Dermis microvascular lymphatic vessel endothelial cell (primary cell): ENCODE measurements around the gene SERGEF. TPM values are rescaled to one million over a fixed set of nuclear protein-coding genes. Genes with fewer than 3 reads are reported as not detected.

Experiments
- DNase-seq, 2 donors: peaks; one replicate each; pipeline versions ENCODE4 v3.0.0 to v3.0.0-alpha.2; 2010; ENCODE audit warnings: low read depth in 2 of 2
- total RNA-seq: library from RNA; depleted of rRNA; stranded (reverse); fragments of >200 nt; gene quantifications from 2 replicates; pipeline ENCODE4 v1.2.1, GENCODE V29; 2014

The SERGEF gene
- total RNA-seq, 1 donor from 2014 or later = 18.7 TPM

- DNase-seq = no peak
These were observed 225.9 kb downstream of the SERGEF start for GRCh38 chr11:17786824-17787525.

GRCh38 chr11:17783878-17784277 lies 229.0 kb downstream of the SERGEF start:
- no peak for DNase-seq

- no peak for DNase-seq
These were observed 230.1 kb downstream of the SERGEF start for GRCh38 chr11:17782603-17783337.

- no peak for DNase-seq
These were observed 230.7 kb downstream of the SERGEF start for GRCh38 chr11:17782145-17782544.

GRCh38 chr11:17781626-17782025 lies 231.2 kb downstream of the SERGEF start:
- DNase-seq = no peak

GRCh38 chr11:17781221-17781620 lies 231.6 kb downstream of the SERGEF start:
- no peak for DNase-seq

- no peak for DNase-seq
These were observed 232.2 kb downstream of the SERGEF start for GRCh38 chr11:17780668-17781067.

GRCh38 chr11:17779861-17780594 lies 232.8 kb downstream of the SERGEF start:
- no peak for DNase-seq

- no peak for DNase-seq
These were observed 233.6 kb downstream of the SERGEF start for GRCh38 chr11:17778956-17779860.

GRCh38 chr11:17778352-17778751 lies 234.5 kb downstream of the SERGEF start:
- DNase-seq = no peak

GRCh38 chr11:17777738-17778091 lies 235.1 kb downstream of the SERGEF start:
- DNase-seq = no peak

GRCh38 chr11:17777086-17777737 lies 235.6 kb downstream of the SERGEF start:
- no peak for DNase-seq

GRCh38 chr11:17776212-17776875 lies 236.5 kb downstream of the SERGEF start:
- no peak for DNase-seq

- no peak for DNase-seq
These were observed 237.2 kb downstream of the SERGEF start for GRCh38 chr11:17775507-17776211.

- DNase-seq = no peak
These were observed 237.9 kb downstream of the SERGEF start for GRCh38 chr11:17775035-17775348.

- DNase-seq = no peak
These were observed 238.4 kb downstream of the SERGEF start for GRCh38 chr11:17774232-17775034.

GRCh38 chr11:17773674-17774073 lies 239.2 kb downstream of the SERGEF start:
- DNase-seq = no peak

GRCh38 chr11:17772704-17773600 lies 239.9 kb downstream of the SERGEF start:
- DNase-seq = no peak
